PFSK-1 (cell line): Measurements from ENCODE around the gene NINJ2.

Experiments
- FOXP2 ChIP-seq: optimal IDR thresholded peaks from 2 replicates; pipeline ENCODE3; 2011; ENCODE audit warnings: borderline replicate concordance, control low read depth, inconsistent platforms; ENCODE audit not compliant: insufficient read depth; ENCODE audit errors: extremely low read length, extremely low read depth
- POLR2AphosphoS5 ChIP-seq: IDR thresholded peaks from 2 replicates; pipeline ENCODE4 v1.6.1; 2012; ENCODE audit warnings: low read depth, mild to moderate bottlenecking, control low read depth, low read length, moderate library complexity
- SIN3A ChIP-seq: IDR thresholded peaks from 2 replicates; pipeline ENCODE4 v1.6.1; 2012; ENCODE audit warnings: mild to moderate bottlenecking, low read length, moderate library complexity, borderline replicate concordance; ENCODE audit not compliant: insufficient read depth
- TAF1 ChIP-seq: IDR thresholded peaks from 2 replicates; pipeline ENCODE4 v1.6.1; 2012; ENCODE audit warnings: low read length, control low read depth, borderline replicate concordance; ENCODE audit not compliant: insufficient read depth
- TF ChIP-seq, protein P1 (sequence below), 2 experiments: IDR thresholded peaks; 2 replicates each; pipeline versions ENCODE4 v1.6.1 to v1.8.0; 2011 to 2012; ENCODE audit warnings: low read depth in 2 of 2, low read length in 2 of 2, control low read depth in 1 of 2, inconsistent platforms in 1 of 2, mild to moderate bottlenecking in 1 of 2, moderate library complexity in 1 of 2; ENCODE audit not compliant: insufficient read depth in 1 of 2

NINJ2 gene

GRCh38 chr12:690466-690865, 27.2 kb upstream of the NINJ2 start:
- TF ChIP-seq FOXP2 (no peak), SIN3A (no peak), POLR2AphosphoS5 (no peak), TAF1 (no peak)
- TF ChIP-seq, protein P1, sequence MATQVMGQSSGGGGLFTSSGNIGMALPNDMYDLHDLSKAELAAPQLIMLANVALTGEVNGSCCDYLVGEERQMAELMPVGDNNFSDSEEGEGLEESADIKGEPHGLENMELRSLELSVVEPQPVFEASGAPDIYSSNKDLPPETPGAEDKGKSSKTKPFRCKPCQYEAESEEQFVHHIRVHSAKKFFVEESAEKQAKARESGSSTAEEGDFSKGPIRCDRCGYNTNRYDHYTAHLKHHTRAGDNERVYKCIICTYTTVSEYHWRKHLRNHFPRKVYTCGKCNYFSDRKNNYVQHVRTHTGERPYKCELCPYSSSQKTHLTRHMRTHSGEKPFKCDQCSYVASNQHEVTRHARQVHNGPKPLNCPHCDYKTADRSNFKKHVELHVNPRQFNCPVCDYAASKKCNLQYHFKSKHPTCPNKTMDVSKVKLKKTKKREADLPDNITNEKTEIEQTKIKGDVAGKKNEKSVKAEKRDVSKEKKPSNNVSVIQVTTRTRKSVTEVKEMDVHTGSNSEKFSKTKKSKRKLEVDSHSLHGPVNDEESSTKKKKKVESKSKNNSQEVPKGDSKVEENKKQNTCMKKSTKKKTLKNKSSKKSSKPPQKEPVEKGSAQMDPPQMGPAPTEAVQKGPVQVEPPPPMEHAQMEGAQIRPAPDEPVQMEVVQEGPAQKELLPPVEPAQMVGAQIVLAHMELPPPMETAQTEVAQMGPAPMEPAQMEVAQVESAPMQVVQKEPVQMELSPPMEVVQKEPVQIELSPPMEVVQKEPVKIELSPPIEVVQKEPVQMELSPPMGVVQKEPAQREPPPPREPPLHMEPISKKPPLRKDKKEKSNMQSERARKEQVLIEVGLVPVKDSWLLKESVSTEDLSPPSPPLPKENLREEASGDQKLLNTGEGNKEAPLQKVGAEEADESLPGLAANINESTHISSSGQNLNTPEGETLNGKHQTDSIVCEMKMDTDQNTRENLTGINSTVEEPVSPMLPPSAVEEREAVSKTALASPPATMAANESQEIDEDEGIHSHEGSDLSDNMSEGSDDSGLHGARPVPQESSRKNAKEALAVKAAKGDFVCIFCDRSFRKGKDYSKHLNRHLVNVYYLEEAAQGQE (IDR thresholded peaks at IDR 0.05; ENCODE audit: insufficient read depth in 1 of 2, low read depth in 2 of 2, low read length in 2 of 2): no peak

DNA sequence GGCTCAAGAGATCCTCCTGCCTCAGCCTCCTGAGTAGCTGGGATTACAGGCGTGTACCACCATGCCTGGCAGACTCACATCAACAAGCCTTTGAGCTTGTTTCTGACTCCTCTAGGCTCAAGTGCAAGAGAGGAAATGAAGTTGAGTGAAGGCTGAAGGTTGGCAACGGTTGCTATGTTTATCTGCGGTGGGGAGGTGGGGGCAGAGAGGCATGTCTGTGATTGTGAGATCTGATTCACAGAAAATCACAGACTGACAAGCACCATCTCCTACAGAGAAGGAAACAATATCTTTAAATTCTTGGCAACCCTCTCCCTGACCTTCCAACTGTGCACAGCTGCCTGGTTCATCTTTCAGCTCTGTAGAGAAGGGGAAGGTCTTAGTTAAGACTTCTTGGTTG, 22.1 kb upstream of the NINJ2 start:
- TF ChIP-seq SIN3A (peak; percentile 88; the same call in 1 of the 2 replicates), FOXP2 (no peak), TAF1 (no peak), POLR2AphosphoS5 (no peak)
- TF ChIP-seq, protein P1 (IDR thresholded peaks at IDR 0.05; ENCODE audit: insufficient read depth in 1 of 2, low read depth in 2 of 2, low read length in 2 of 2): peak in 1 of 2 experiments; percentile 9; a peak in 1 of 4 replicates

DNA sequence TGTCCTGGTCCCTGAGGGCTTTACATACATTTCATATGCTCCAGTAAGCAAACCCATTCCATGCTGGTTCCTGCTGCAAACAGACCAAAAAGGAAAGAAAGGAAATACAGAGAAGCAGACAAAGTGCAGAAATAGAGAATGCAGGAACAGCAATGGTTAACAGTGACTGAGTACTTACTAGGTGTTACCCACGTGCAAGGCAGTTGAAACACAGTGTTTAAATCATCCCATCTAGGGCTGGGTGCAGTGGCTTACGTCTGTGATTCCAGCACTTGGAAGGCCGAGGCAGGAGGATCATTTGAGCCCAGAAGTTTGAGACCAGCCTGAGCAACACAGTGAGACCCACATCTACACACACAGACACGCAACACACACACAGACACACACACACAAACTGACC, 21.2 kb upstream of the NINJ2 start:
- TF ChIP-seq FOXP2 (no peak), POLR2AphosphoS5 (no peak), TAF1 (no peak), SIN3A (no peak)
- TF ChIP-seq, protein P1 (IDR thresholded peaks at IDR 0.05; ENCODE audit: insufficient read depth in 1 of 2, low read depth in 2 of 2, low read length in 2 of 2): no peak

- TF ChIP-seq TAF1: no peak
- TF ChIP-seq, protein P1 (IDR thresholded peaks at IDR 0.05; ENCODE audit: insufficient read depth in 1 of 2, low read depth in 2 of 2, low read length in 2 of 2): no peak
- TF ChIP-seq FOXP2: no peak
- no peak for TF ChIP-seq SIN3A
- no peak for TF ChIP-seq POLR2AphosphoS5
Observed at GRCh38 chr12:681568-682256, 18.5 kb upstream of the NINJ2 start.
